HTERT RPE-1 (cell line): ENCODE measurements around the gene GPLD1.
"Not testable (repeated sequence)": the region's sequence is repeated elsewhere in the genome, so short reads cannot be mapped to it uniquely, and the experiment has no call there.

ENCODE experiments used
- in situ Hi-C: fragments of 300-500 bp; cut with MboI; formaldehyde crosslinking; loops from 4 replicates; pipeline ENCODE4 v1.14.3; 2020; ENCODE audit warnings: low sequenced_read_pairs

Gene GPLD1

DNA sequence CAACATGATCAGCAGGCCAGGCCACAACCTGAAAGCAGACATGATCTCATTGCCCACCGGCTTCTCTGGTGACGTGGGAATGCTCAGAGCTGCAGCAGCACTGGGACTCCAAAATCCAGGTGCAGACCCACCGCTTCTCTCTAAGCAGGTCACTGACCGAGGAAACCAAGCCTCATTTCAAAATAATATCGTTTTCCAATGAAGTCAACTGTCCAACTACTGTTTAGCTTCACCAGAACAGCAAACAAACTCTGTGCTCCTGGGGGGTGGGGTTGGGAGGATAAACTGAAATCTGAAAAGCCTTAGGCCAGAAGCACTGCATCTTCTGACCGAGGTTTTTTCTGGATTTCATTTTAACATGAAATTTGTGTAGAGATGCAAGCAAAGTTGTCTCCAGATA, at the start of gene GPLD1:
GPLD1 (minus strand) TSS at position 109 of the 400 bp plus-strand sequence; CDS start at position 42, 67 bp downstream.
- in situ Hi-C loops = no loop called here

- in situ Hi-C loops = no loop called here
These were observed 48.5 kb upstream of the GPLD1 start for GRCh38 chr6:24537771-24538385.

GRCh38 chr6:24537082-24537699, 47.8 kb upstream of the GPLD1 start:
- in situ Hi-C loops = no loop called here

GRCh38 chr6:24536466-24536865, 47.1 kb upstream of the GPLD1 start:
- in situ Hi-C loops = no loop called here

- in situ Hi-C loops = no loop called here
These were observed 45.8 kb upstream of the GPLD1 start for GRCh38 chr6:24535210-24535609.

DNA sequence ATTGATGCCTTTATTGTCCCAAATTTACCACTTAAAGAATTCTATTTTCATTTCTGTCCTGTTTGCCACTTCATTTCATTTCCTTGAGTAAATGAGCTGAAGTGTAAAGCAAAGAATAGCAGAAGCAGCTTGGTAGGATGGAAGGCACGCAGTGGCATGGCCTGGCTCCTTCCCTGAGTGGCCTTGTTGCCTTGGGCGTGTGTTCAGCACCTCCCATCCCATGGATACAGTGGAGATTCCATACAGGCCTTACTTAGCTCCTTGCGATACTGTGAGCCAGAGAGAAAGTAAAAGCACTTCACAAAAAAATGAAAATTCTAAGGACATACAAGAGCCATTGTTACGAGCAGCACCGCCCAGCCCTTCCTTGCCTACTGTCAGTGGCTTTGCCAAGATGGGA, 45.0 kb upstream of the GPLD1 start:
- in situ Hi-C loops = no loop called here

DNA sequence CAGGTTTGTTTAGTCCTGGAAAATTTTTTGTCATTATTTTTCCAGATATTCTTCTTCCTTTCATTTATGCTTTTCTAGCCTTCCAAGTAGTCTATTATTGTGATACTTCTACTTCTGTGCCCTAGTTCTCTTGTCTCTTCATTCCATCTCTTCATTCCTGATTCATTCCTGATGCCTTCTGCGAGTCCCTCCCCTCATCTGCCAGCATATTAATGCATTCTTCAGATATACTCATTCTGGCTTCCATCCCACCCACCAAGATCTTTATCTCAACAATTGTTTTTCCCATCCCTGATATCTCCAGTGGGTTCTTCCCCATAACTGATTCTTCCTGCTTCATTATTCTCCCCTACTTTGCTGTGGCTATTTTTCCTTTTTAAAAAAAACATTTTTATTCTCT, 40.6 kb upstream of the GPLD1 start:
- in situ Hi-C loops = no loop called here

GRCh38 chr6:24524805-24525204, 35.4 kb upstream of the GPLD1 start:
- in situ Hi-C loops = no loop called here

DNA sequence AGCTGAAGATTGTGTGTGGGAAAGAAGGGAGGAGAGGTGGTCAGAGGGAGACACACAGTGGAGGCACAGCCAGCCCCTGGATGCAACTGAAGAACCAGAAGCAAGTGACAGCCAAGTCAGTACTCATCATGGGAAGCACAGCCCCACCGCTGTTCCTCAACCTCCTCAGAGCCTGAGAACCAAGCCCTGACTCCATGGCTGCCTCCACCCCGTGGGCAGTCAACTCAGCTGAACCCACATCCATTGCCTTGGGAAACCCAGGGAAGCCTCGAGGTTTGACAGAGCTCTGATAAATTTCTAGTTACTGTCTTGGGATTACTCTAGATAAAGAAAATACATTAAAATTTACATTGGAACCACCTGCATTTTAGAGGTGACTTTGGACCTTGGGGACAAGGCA, 35.0 kb upstream of the GPLD1 start:
- in situ Hi-C loops = no loop called here

DNA sequence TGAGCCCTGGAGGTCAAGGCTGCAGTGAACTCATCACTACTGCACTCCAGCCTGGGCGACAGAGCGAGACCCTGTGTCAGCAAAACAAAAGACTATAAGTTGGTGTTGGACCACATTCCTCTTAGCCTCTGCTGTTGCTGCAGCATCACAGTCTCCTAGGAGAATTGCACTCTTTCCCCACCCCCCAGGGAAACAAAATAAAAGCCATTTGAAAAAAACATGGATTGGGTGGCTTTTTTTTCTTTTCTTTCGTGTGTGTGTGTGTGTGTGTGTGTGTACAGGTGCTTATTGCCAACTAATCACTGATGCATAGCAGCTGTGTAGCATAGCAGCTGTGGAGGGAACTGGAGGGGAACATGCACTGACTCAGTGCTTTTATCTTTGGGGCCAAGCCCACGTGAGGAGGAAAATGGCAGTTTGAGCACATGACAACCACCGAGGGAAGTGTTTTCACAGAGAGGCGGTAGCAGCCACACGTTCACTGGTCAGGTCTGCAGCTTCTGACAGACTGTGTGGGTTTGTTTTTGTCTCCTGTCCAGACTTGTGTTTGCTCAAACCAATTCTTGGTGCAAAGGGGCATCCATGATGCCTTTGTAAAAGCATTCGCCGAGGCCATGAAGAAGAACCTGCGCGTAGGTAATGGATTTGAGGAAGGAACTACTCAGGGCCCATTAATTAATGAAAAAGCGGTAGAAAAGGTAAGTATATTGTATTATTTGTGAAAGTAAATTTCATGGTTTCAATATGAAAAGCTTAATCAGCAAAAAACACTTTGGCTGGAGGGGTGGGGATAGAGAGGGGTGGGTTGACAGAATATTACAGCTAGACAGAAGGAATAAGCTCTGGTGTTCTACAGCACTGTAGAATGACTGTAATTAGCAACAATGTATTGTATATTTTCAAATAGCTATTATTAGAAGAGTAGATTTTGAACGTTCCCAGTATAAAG, 33.1 kb upstream of the GPLD1 start:
- in situ Hi-C loops = no loop called here

DNA sequence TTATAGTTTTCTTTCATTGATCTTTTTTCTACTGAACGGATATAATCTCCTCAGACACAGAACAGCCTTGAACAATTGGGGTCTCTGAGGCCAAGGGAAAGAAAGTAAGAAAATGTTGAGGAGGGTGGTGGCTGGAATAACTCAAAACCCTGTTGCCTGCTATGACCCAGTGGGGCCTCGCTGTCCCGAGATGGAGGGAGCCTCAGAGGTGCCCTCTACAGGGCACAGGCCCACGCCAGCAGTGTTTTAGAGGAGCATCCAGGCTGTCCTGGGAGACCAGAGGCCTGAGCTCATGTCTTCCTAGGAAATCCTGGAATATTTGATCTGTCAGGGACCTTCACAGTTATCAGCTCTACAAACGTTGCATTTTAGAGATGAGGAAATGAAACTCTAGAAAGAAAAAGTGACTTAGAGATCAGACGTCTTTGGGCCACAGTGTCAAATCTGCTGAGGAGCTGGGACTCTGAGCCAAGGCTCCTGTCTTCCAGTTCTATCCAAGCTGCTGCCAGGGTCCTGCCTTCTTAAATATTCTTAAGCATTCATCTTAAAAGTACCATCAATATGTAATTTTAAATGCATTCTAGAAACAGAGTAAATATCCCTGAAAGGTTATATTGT, 31.7 kb upstream of the GPLD1 start:
- in situ Hi-C loops = no loop called here

DNA sequence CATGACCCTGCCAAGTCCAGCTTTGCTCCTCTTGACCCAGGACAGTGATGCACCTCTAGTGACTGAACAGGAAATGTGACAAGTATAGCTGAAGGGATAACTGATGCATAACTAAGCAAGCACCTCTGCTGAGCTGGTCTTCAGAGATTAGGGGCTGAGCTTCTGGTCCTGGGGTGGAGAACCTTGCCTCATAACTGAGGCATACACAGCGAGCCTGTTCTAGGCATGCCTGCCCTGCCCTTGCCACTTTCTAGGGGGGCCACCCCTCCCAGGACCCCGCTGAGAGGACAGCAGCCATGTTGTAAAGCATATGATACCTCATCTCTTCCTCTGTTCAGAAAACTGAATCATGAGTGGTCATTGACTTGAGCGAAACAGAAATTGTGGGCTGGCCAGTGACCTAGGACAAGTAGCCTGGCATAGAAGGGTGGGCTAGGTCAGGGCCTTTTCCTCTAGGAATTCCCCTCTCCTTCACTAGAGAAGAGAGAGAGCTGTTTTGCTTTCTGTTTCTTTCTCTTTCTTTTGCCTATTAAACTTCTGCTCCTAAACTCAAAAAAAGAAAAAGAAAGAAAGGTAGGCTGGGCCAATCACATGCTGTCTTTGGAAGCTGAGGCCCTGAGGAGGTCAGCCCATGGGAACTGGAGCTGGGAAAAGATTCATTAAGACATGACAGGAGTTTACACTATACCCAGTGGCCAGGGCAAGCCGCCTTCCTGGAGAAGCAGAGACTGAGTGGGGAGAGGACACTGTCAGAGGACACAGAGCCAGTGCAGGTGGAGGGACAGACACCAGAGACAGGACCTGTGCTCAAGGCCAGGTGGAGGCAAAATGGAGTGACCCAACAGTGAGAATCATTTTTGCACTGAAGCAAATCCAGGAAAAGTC, 28.5 kb upstream of the GPLD1 start:
- in situ Hi-C loops = no loop called here

DNA sequence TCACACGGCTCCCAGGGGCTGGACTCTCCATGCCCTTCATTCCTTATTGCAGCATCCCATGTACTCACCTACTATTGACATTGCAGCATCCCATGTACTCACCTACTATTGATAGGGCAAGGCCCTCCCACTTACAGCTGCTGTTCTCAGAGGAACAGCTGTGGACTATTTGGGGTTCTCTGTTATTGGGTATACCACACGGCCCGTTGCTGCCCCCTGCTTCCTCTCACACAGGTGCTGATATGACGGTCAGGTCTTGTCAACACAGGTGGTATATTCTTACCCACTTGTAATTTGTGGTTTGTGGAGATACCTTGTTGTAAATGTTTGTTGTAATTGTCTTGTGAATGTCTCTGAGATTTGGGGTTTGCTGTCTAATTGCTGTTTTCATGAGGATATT, 24.2 kb upstream of the GPLD1 start:
- in situ Hi-C loops = no loop called here

GRCh38 chr6:24511976-24512375, 22.6 kb upstream of the GPLD1 start:
- in situ Hi-C loops = not testable (repeated sequence)

DNA sequence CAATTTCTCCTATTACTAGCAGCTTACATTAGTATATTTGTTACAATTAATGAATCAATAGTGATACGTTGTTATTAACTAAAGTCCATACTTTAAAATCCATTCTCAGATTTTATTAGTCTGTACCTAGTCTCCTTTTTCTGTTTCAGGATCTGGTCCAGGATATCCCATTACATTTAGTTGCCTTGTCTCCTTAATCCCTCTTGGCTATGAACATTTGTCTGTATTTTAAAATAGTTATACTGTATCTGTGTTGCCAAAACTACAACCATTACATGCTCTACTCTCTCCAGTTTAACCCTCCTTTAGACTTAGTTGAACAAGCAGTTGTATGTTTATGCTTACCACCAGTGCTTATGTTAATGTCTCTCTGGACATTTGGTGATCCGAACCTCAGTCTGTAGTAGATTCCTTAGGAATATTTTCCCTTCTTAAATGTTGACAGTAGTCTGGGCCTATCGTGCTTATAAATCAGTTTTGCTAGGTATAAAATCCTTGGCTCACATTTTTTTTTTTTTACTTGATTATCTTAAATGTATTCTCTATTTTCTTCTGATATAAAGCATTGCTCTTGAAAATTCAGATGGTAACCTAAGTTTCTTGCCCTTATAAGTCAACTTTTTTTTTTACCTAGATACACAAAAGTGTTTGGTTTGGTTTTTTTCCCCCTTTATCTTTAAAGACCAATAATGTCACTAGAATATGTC, 17.6 kb upstream of the GPLD1 start:
- in situ Hi-C loops = no loop called here

- in situ Hi-C loops = no loop called here
These were observed 15.5 kb upstream of the GPLD1 start for GRCh38 chr6:24504649-24505586.

- in situ Hi-C loops = no loop called here
These were observed 14.9 kb upstream of the GPLD1 start for GRCh38 chr6:24504287-24504648.

- in situ Hi-C loops = no loop called here
These were observed 12.5 kb upstream of the GPLD1 start for GRCh38 chr6:24501914-24502313.

DNA sequence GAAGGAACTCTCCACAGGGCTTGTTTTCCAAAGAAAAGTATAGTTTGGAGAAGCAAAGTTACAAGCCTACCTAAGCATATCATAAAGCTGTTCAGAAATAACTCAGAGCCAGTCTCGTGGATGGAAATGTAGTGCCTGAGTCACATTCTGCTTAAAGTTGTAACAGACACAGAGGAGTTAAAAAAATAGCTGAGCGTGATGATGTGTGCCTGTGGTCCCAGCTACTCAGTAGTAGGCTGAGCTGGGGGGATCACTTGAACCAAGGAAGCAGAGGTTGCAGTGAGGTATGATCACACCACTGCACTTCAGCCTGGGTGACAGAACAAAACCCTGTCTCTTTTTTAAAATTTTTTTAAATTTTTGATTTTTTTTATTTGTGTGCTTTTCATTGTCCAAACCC, 12.0 kb upstream of the GPLD1 start:
- in situ Hi-C loops = no loop called here
